Mesendoderm (in vitro differentiated cells): Measurements from ENCODE around the gene TRPC4AP.

ENCODE experiments used
- DNase-seq: peaks from one replicate; pipeline ENCODE4 v3.0.0; 2013
- H2AK5ac ChIP-seq: 2 replicates; pipeline ENCODE4 v1.6.1; 2013; ENCODE audit warnings: low read length, inconsistent platforms
- H2BK120ac ChIP-seq: 2 replicates; pipeline ENCODE4 v1.6.1; 2013; ENCODE audit warnings: low read depth, mild to moderate bottlenecking, low read length, moderate library complexity, mixed read lengths
- H2BK15ac ChIP-seq: replicated peaks from 2 replicates; pipeline ENCODE4 v1.6.1; 2013; ENCODE audit warnings: low read depth, mild to moderate bottlenecking, moderate library complexity
- H2BK5ac ChIP-seq: 2 replicates; pipeline ENCODE4 v1.6.1; 2013; ENCODE audit warnings: low read length, inconsistent platforms
- H3K18ac ChIP-seq: 2 replicates; pipeline ENCODE4 v1.6.1; 2013; ENCODE audit warnings: mild to moderate bottlenecking, low read length, mixed read lengths
- H3K23ac ChIP-seq: one replicate; pipeline ENCODE4 v1.6.1; 2013; ENCODE audit warnings: low read length
- H3K27ac ChIP-seq: 2 replicates; pipeline ENCODE4 v1.5.1; 2013; ENCODE audit warnings: low read depth, mild to moderate bottlenecking, inconsistent platforms, low read length, moderate library complexity
- H3K27me3 ChIP-seq: 2 replicates; pipeline ENCODE4 v1.6.1; 2013; ENCODE audit warnings: low read length, control low read depth, mild to moderate bottlenecking, inconsistent platforms; ENCODE audit not compliant: insufficient read depth, poor library complexity
- H3K36me3 ChIP-seq: 2 replicates; pipeline ENCODE4 v1.6.1; 2013; ENCODE audit warnings: low read length, inconsistent platforms; ENCODE audit not compliant: control insufficient read depth, insufficient read depth
- H3K4ac ChIP-seq: one replicate; pipeline ENCODE4 v1.6.1; 2013; ENCODE audit warnings: low read depth, mild to moderate bottlenecking, low read length, moderate library complexity
- H3K4me1 ChIP-seq: 2 replicates; pipeline ENCODE4 v1.6.1; 2013; ENCODE audit warnings: low read depth, low read length, inconsistent platforms; ENCODE audit not compliant: control insufficient read depth
- H3K4me2 ChIP-seq: 2 replicates; pipeline ENCODE4 v1.6.1; 2013; ENCODE audit warnings: low read length
- H3K4me3 ChIP-seq: 2 replicates; pipeline ENCODE4 v1.5.1; 2013; ENCODE audit warnings: mild to moderate bottlenecking, low read length
- H3K56ac ChIP-seq: one replicate; pipeline ENCODE4 v1.6.1; 2013; ENCODE audit warnings: low read length
- H3K79me1 ChIP-seq: 2 replicates; pipeline ENCODE4 v1.6.1; 2013; ENCODE audit warnings: low read length, inconsistent platforms
- H3K79me2 ChIP-seq: 2 replicates; pipeline ENCODE4 v1.6.1; 2013; ENCODE audit warnings: mild to moderate bottlenecking, low read length; ENCODE audit not compliant: control insufficient read depth, insufficient read depth
- H3K9ac ChIP-seq: 2 replicates; pipeline ENCODE4 v1.6.1; 2013; ENCODE audit warnings: low read length, inconsistent platforms
- H4K5ac ChIP-seq: one replicate; pipeline ENCODE4 v1.6.1; 2013; ENCODE audit warnings: low read length
- H4K8ac ChIP-seq: one replicate; pipeline ENCODE4 v1.6.1; 2013; ENCODE audit warnings: low read depth, mild to moderate bottlenecking, control low read depth, low read length, moderate library complexity
- WGBS: extraction: QIAGEN DNeasy Blood & Tissue Kit; methylation state at CpG from one replicate; pipeline ENCODE4 v1.1.7; 2013; ENCODE audit warnings: low lambda C conversion rate, missing lambda C conversion rate; ENCODE audit not compliant: insufficient coverage; ENCODE audit errors: extremely low coverage; 5-methylcytosine and 5-hydroxymethylcytosine counted together

Gene TRPC4AP

GRCh38 chr20:35021063-35021462 is 71.5 kb downstream of the TRPC4AP start:
- Histone ChIP-seq H3K56ac (no peak overlapping the region), H2BK15ac (no peak overlapping the region), H3K27ac (no peak overlapping the region), H3K36me3 (peaks cover 5% of the 10 kb centered on the region), H3K23ac (no peak overlapping the region), H3K4me3 (no peak overlapping the region), H4K8ac (no peak overlapping the region), H2BK5ac (no peak overlapping the region), H3K4me2 (no peak overlapping the region), H3K4me1 (no peaks in the 10 kb centered on the region), H2AK5ac (no peak overlapping the region), H3K18ac (no peak overlapping the region), H3K79me1 (no peaks in the 10 kb centered on the region), H2BK120ac (no peak overlapping the region), H3K4ac (no peak overlapping the region), H3K27me3 (no peaks in the 10 kb centered on the region), H3K9ac (no peak overlapping the region), H3K79me2 (no peaks in the 10 kb centered on the region), H4K5ac (no peak overlapping the region)
- no peak for DNase-seq
- WGBS = no CpG with 5 or more reads among the region's 12 CpGs

GRCh38 chr20:35020108-35020928 is 72.3 kb downstream of the TRPC4AP start:
- H2BK120ac ChIP-seq = no peak overlapping the region
- H3K79me1 ChIP-seq = no peaks in the 10 kb centered on the region
- no peaks in the 10 kb centered on the region for H3K79me2 ChIP-seq
- H3K18ac ChIP-seq = no peak overlapping the region
- no peak overlapping the region for H4K5ac ChIP-seq
- H2AK5ac ChIP-seq = no peak overlapping the region
- H3K4ac ChIP-seq = no peak overlapping the region
- H3K36me3 ChIP-seq = peaks cover 5% of the 10 kb centered on the region
- no peak overlapping the region for H3K27ac ChIP-seq
- no peak overlapping the region for H2BK15ac ChIP-seq
- H3K4me2 ChIP-seq = no peak overlapping the region
- H3K9ac ChIP-seq = no peak overlapping the region
- H3K27me3 ChIP-seq = no peaks in the 10 kb centered on the region
- no peak overlapping the region for H2BK5ac ChIP-seq
- H3K4me3 ChIP-seq = no peak overlapping the region
- no CpG with 5 or more reads among the region's 8 CpGs for WGBS
- DNase-seq = no peak
- H3K4me1 ChIP-seq = no peaks in the 10 kb centered on the region
- no peak overlapping the region for H4K8ac ChIP-seq
- H3K56ac ChIP-seq = no peak overlapping the region
- H3K23ac ChIP-seq = no peak overlapping the region

GRCh38 chr20:35018590-35019371 is 73.8 kb downstream of the TRPC4AP start:
- WGBS = no CpG with 5 or more reads among the region's 11 CpGs
- Histone ChIP-seq H3K27ac (no peak overlapping the region), H3K4ac (no peak overlapping the region), H3K4me2 (no peak overlapping the region), H3K36me3 (peaks cover 5% of the 10 kb centered on the region), H3K79me2 (no peaks in the 10 kb centered on the region), H3K4me3 (no peak overlapping the region), H3K27me3 (no peaks in the 10 kb centered on the region), H3K79me1 (no peaks in the 10 kb centered on the region), H4K5ac (no peak overlapping the region), H3K4me1 (no peaks in the 10 kb centered on the region), H3K18ac (no peak overlapping the region), H2BK120ac (no peak overlapping the region), H2AK5ac (no peak overlapping the region), H2BK15ac (no peak overlapping the region), H4K8ac (no peak overlapping the region), H3K23ac (no peak overlapping the region), H2BK5ac (no peak overlapping the region), H3K56ac (no peak overlapping the region), H3K9ac (no peak overlapping the region)
- no peak for DNase-seq

- no peak for DNase-seq
- Histone ChIP-seq H3K4ac (no peak overlapping the region), H4K5ac (no peak overlapping the region), H2BK5ac (no peak overlapping the region), H3K79me2 (no peaks in the 10 kb centered on the region), H4K8ac (no peak overlapping the region), H3K4me3 (no peak overlapping the region), H2BK15ac (no peak overlapping the region), H3K23ac (no peak overlapping the region), H3K18ac (no peak overlapping the region), H3K79me1 (no peaks in the 10 kb centered on the region), H3K9ac (no peak overlapping the region), H3K56ac (no peak overlapping the region), H2BK120ac (no peak overlapping the region), H3K27ac (no peak overlapping the region), H3K4me2 (no peak overlapping the region), H3K27me3 (no peaks in the 10 kb centered on the region), H3K4me1 (no peaks in the 10 kb centered on the region), H2AK5ac (no peak overlapping the region), H3K36me3 (peaks cover 7% of the 10 kb centered on the region)
- no CpG with 5 or more reads among the region's 8 CpGs for WGBS
Observed at GRCh38 chr20:35017099-35017835, 75.3 kb downstream of the TRPC4AP start.

- H3K4me1 ChIP-seq = no peaks in the 10 kb centered on the region
Observed at GRCh38 chr20:35015863-35016193, 76.8 kb downstream of the TRPC4AP start.

More at GRCh38 chr20:35015863-35016193, 76.8 kb downstream of the TRPC4AP start:
- no peak overlapping the region for H2BK120ac ChIP-seq
- no peak overlapping the region for H3K9ac ChIP-seq
- H3K27me3 ChIP-seq = no peaks in the 10 kb centered on the region
- H3K4ac ChIP-seq = no peak overlapping the region
- H3K79me1 ChIP-seq = no peaks in the 10 kb centered on the region
- no peak overlapping the region for H2BK5ac ChIP-seq
- no peak overlapping the region for H3K4me2 ChIP-seq
- H3K27ac ChIP-seq = no peak overlapping the region
- H3K23ac ChIP-seq = no peak overlapping the region
- no peak overlapping the region for H3K4me3 ChIP-seq
- no peak overlapping the region for H2AK5ac ChIP-seq
- H2BK15ac ChIP-seq = no peak overlapping the region
- DNase-seq = no peak
- H3K36me3 ChIP-seq = peaks cover 15% of the 10 kb centered on the region
- H4K8ac ChIP-seq = no peak overlapping the region
- no CpG with 5 or more reads among the region's 2 CpGs for WGBS
- no peak overlapping the region for H3K56ac ChIP-seq
- no peak overlapping the region for H3K18ac ChIP-seq
- no peak overlapping the region for H4K5ac ChIP-seq
- H3K79me2 ChIP-seq = no peaks in the 10 kb centered on the region
